Cardiac muscle cell (in vitro differentiated cells and primary cell): ENCODE measurements around the gene RIT1. TPM values are rescaled to one million over a fixed set of nuclear protein-coding genes. Genes with fewer than 3 reads are reported as not detected.
"Not testable (repeated sequence)": the region's sequence is repeated elsewhere in the genome, so short reads cannot be mapped to it uniquely, and the experiment has no call there.

Experiments
- DNase-seq, 2 donors: peaks; one replicate each; pipeline versions ENCODE4 v3.0.0 to v3.0.0-alpha.2; 2010 to 2017; ENCODE audit warnings: low read depth in 1 of 2, low spot score in 1 of 2
- H3K27ac ChIP-seq: fragments of 200-600 bp; sonication (generic); 2 replicates; pipeline ENCODE4 v1.5.1; 2016
- H3K27me3 ChIP-seq: fragments of 200-600 bp; sonication (generic); 2 replicates; pipeline ENCODE4 v1.6.0; 2016; ENCODE audit warnings: control low read depth
- H3K36me3 ChIP-seq: fragments of 200-600 bp; sonication (generic); 2 replicates; pipeline ENCODE4 v1.5.1; 2016; ENCODE audit warnings: control low read depth
- H3K4me1 ChIP-seq: fragments of 200-600 bp; sonication (generic); 2 replicates; pipeline ENCODE4 v1.8.1; 2017; ENCODE audit warnings: low read depth, mild to moderate bottlenecking, mixed run types
- H3K4me3 ChIP-seq: fragments of 200-600 bp; sonication (generic); 2 replicates; pipeline ENCODE4 v1.5.1; 2016; ENCODE audit warnings: mild to moderate bottlenecking
- H3K9me3 ChIP-seq: fragments of 200-600 bp; sonication (generic); 2 replicates; pipeline ENCODE4 v1.5.1; 2017; ENCODE audit warnings: low read depth, mild to moderate bottlenecking, control low read depth
- polyA plus RNA-seq: library from polyadenylated mRNA; unstranded; fragments of >200 nt; fragmentation: Nextera tagmentation; extraction: Ambion mirVana; gene quantifications from 2 replicates; pipeline ENCODE4 v1.2.1, GENCODE V29; 2016
- total RNA-seq: library from RNA; depleted of rRNA; stranded (reverse); fragments of >200 nt; gene quantifications from 2 replicates; pipeline ENCODE4 v1.2.3, GENCODE V29; 2016
- TF ChIP-seq, protein P1 (sequence below): IDR thresholded peaks from 2 replicates; pipeline ENCODE4 v1.5.1; 2012; ENCODE audit warnings: low read depth, mild to moderate bottlenecking, low read length

RIT1 gene
- total and polyA plus RNA-seq, 2 experiments from 2014 or later = 29.1 to 40.6 TPM

DNA sequence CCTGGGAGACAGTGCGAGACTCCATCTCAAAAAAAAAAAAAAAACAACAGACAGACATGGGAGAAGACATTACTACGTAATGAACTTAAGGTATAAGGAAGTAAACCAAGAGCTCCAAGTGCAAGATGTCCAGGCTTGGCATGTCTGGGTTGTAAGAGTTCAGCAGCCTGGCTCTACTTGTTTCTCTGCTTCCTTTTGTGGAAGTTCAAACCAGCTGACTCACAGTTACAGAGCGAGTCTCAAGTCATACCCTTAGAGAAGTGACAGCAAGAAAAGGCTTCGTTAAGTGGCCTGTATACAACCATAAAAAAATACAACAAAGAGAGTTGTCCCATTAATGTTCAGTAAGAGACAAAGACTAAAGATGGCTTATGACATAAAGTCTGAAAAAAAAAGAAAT is 1.3 kb downstream of the RIT1 start:
- H3K4me3 ChIP-seq = peak overlapping the region; percentile 91
- H3K27me3 ChIP-seq = no peaks in the 10 kb centered on the region
- peaks cover 35% of the 10 kb centered on the region for H3K36me3 ChIP-seq
- H3K9me3 ChIP-seq = no peaks in the 10 kb centered on the region
- peak in 1 of 2 donors; percentile 41 for DNase-seq
- peak overlapping the region; percentile 85 for H3K27ac ChIP-seq
- TF ChIP-seq, protein P1, sequence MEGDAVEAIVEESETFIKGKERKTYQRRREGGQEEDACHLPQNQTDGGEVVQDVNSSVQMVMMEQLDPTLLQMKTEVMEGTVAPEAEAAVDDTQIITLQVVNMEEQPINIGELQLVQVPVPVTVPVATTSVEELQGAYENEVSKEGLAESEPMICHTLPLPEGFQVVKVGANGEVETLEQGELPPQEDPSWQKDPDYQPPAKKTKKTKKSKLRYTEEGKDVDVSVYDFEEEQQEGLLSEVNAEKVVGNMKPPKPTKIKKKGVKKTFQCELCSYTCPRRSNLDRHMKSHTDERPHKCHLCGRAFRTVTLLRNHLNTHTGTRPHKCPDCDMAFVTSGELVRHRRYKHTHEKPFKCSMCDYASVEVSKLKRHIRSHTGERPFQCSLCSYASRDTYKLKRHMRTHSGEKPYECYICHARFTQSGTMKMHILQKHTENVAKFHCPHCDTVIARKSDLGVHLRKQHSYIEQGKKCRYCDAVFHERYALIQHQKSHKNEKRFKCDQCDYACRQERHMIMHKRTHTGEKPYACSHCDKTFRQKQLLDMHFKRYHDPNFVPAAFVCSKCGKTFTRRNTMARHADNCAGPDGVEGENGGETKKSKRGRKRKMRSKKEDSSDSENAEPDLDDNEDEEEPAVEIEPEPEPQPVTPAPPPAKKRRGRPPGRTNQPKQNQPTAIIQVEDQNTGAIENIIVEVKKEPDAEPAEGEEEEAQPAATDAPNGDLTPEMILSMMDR = no peak
- no peaks in the 10 kb centered on the region for H3K4me1 ChIP-seq

DNA sequence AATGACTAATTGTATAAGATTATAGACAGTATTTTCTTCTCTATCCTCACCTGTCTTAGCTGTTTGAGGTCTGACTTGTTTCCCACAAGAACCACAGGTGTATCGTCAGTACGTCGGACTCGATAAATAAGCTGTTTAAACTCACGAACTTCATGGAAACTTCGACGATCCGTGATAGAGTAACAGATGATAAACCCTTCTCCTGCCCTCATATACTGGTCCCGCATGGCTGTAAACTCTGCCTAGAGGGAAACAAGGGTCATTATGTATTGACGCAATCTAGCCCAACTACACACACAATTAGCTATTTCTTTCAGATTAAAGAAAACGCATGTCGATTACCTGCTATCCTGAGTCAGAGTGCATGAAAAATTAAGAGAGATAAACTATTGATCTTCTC is 6.9 kb downstream of the RIT1 start:
- no peaks in the 10 kb centered on the region for H3K27me3 ChIP-seq
- H3K36me3 ChIP-seq = peaks cover 55% of the 10 kb centered on the region
- no peaks in the 10 kb centered on the region for H3K9me3 ChIP-seq

DNA sequence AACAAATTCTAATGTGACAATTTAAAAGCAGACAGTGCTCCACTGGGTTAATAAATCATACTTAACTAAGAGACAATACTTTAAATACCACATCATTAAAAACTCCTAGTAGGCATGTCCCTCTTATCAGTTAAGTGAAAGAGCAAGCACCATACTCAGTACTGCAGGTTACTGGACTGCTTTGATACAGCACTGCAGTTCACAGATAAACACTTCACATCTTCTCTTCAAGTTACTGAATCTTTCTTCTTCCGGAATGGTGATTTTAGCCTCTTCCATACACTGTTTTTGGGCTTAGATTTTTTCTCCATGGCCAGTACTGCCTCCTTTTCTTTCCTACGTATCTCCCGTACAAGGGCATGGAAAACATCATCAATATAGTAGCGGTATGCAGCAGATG is 11.0 kb downstream of the RIT1 start:
- H3K27me3 ChIP-seq = no peaks in the 10 kb centered on the region
- DNase-seq = no peak
- H3K9me3 ChIP-seq = no peaks in the 10 kb centered on the region
- TF ChIP-seq, protein P1 = no peak
- no peak overlapping the region for H3K4me3 ChIP-seq
- no peaks in the 10 kb centered on the region for H3K4me1 ChIP-seq
- H3K36me3 ChIP-seq = peaks cover 59% of the 10 kb centered on the region
- no peak overlapping the region for H3K27ac ChIP-seq

More for the DNA sequence above, 6.9 kb downstream of the RIT1 start:
- Histone ChIP-seq H3K4me3 (no peak overlapping the region), H3K27ac (no peak overlapping the region), H3K4me1 (no peaks in the 10 kb centered on the region)
- TF ChIP-seq, protein P1 = no peak
- DNase-seq = no peak

DNA sequence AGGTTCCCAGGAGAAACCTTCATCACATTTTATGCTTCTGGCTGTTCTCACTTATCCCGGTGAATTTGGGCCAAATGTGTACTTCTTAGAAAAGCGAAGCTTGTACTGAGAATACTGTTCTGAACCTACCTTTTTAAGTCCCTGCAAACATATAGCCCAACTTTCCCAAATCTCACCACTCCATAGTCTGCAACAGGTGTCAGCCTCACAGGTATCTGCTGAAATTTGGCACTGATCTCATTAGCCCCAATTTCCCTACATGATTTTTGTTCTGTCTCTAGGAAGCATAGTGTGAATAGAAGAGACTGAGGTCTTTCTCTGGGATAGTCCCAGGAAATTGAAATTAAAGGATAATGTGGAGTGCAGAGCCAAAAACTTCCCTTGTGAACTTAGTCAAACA is 11.5 kb downstream of the RIT1 start:
- no peak overlapping the region for H3K4me3 ChIP-seq
- no peaks in the 10 kb centered on the region for H3K4me1 ChIP-seq
- no peak for DNase-seq
- H3K27me3 ChIP-seq = no peaks in the 10 kb centered on the region
- no peak overlapping the region for H3K27ac ChIP-seq
- no peaks in the 10 kb centered on the region for H3K9me3 ChIP-seq
- peaks cover 55% of the 10 kb centered on the region for H3K36me3 ChIP-seq
- TF ChIP-seq, protein P1 = no peak

DNA sequence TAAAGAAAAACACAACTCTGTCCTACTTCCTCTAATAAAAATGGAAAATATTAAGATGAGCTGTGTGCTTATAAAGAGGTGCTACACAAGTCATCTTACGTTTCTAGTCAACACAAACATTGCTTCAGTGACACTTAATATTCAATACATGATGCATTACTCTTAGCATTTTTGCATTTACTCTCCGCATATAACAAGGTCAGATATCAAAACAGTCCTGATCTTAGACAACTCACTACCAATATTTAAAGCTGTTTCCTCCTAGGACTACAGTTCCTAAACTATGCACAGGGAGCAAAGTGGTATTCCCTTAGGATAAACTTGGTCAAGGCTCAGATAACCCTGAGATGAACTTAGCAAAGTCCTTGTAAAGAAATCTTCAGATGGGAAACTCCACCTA is 12.3 kb downstream of the RIT1 start:
- Histone ChIP-seq H3K4me1 (no peaks in the 10 kb centered on the region), H3K27me3 (no peaks in the 10 kb centered on the region), H3K36me3 (peaks cover 47% of the 10 kb centered on the region), H3K4me3 (no peak overlapping the region), H3K27ac (no peak overlapping the region), H3K9me3 (no peaks in the 10 kb centered on the region)
- DNase-seq = no peak
- TF ChIP-seq, protein P1 = no peak

DNA sequence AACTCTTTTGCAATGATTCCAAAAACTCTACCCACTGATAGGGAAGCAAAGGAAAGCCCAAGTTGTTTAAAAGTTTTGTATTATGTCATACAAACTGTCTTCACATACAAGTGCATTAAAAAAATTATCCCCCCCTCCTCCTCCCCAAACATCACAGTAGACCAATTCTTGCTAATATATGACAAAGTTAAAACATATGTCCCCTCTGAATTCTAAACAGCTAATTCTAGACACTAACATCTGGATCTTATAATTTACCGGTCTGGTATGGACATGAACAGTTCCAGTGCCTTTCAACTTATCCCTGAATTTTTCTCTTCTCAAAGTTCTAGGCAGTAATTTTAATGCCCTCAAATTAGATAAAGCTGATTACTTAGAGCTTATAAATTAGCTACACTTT is 13.4 kb downstream of the RIT1 start:
- Histone ChIP-seq H3K27ac (no peak overlapping the region), H3K9me3 (no peaks in the 10 kb centered on the region), H3K4me3 (no peak overlapping the region), H3K4me1 (no peaks in the 10 kb centered on the region), H3K36me3 (peaks cover 38% of the 10 kb centered on the region), H3K27me3 (no peaks in the 10 kb centered on the region)
- TF ChIP-seq, protein P1 = no peak
- DNase-seq = no peak

DNA sequence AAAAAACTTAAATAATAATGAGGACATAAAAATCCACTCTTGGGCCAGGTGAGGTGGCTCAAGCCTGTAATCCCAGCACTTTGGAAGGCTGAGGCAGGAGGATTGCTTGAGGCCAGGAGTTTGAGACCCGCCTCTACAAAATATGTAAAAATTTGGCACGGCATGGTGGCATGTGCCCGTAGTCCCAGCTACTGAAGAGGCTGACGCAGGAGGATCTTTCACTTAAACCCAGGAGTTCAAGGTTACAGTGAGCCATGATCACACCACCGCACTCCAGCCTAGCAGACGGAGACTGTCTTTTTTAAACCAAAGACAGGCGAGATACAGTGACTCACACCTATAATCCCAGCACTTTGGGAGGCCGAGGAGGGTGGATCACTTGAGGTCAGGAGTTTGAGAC is 14.7 kb downstream of the RIT1 start:
- H3K4me3 ChIP-seq, H3K27me3 ChIP-seq, H3K9me3 ChIP-seq, H3K27ac ChIP-seq, DNase-seq, H3K4me1 ChIP-seq: not testable (repeated sequence)
- H3K36me3 ChIP-seq = peaks cover 37% of the 10 kb centered on the region

DNA sequence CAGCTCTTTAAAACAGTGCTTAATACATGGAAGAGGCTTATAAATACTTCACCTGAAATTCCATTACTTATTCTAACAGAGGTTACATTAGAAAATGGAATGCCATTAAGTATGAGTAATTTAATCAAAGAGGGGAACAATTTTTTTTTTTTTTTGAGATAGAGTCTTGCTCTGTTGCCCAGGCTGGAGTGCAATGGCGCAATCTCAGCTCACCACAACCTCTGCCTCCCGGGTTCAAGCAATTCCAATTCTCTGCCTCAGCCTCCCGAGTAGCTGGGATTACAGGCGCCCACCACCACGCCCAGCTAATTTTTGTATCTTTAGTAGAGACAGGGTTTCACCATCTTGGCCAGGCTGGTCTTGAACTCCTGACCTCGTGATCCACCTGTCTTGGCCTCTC is 15.5 kb downstream of the RIT1 start:
- H3K36me3 ChIP-seq = peaks cover 29% of the 10 kb centered on the region
- DNase-seq, H3K4me3 ChIP-seq, H3K27me3 ChIP-seq, H3K9me3 ChIP-seq, H3K4me1 ChIP-seq, H3K27ac ChIP-seq: not testable (repeated sequence)
